Measurements from ENCODE around the gene SMAD3. TPM values are rescaled to one million over a fixed set of nuclear protein-coding genes. Genes with fewer than 3 reads are reported as not detected.
A peak's percentile ranks its signal among the peaks of the same experiment; 100 is the strongest.

The SMAD3 gene
- total RNA-seq, 2 donors from 2014 or later: 19.7 to 52.4 TPM

DNA sequence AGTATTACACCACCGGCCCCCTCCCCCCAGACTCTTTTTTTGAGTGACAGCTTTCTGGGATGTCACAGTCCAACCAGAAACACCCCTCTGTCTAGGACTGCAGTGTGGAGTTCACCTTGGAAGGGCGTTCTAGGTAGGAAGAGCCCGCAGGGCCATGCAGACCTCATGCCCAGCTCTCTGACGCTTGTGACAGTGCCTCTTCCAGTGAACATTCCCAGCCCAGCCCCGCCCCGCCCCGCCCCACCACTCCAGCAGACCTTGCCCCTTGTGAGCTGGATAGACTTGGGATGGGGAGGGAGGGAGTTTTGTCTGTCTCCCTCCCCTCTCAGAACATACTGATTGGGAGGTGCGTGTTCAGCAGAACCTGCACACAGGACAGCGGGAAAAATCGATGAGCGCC, 125.4 kb downstream of the SMAD3 start:
- WGBS, 2 donors: 86 to 93% methylated on average over 10 to 11 of the region's 11 CpGs
- H3K27ac ChIP-seq: no peak overlapping the region
- peaks cover 12% of the 10 kb centered on the region for H3K4me1 ChIP-seq
- intact Hi-C loops (cut with DNase I): no loop called here
- ATAC-seq: no peak
- H3K27me3 ChIP-seq: no peaks in the 10 kb centered on the region
- peaks cover 5 to 12% of the 10 kb centered on the region in 2 donors for H3K36me3 ChIP-seq (replicated peaks in 1 of 2; ENCODE audit: insufficient read depth in 1 of 2, low read depth in 2 of 2)
- H3K4me3 ChIP-seq: no peak overlapping the region
- no peaks in the 10 kb centered on the region for H3K9me3 ChIP-seq
- no peak for DNase-seq
- TF ChIP-seq POLR2A (IDR thresholded peaks at IDR 0.05) (no peak), CTCF (IDR thresholded peaks at IDR 0.05) (no peak)

DNA sequence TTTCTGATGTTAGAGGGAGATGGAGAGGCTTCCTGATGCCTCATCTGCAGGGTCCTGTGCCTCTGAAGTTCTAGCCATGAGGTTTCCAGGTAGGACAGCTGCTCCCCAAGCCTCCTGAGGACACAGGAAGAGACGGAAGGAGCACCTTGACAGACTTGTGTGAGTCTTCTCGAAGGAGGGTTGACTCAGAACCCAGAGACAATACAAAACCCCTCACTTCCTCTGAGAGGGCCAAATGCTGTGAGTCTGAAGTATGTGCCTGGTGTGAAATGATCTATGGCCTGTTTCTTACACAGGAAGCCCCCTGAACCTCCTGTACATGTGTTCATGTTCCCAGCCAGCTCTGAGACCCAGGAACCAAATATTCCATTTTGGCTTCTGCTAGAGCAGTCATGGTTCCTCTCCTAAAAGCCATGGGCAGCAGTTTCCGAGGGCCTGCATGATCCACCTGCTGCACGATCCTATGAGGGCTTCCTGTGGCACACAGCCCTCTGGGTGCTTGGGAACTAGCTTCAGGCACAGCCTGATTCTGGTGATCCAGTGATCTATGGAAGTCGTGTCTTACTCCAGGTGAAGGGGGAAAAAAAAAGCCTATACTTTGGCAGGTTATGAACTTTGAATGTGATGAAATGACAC, 126.9 kb downstream of the SMAD3 start:
- Histone ChIP-seq H3K9me3 (no peaks in the 10 kb centered on the region), H3K27me3 (no peaks in the 10 kb centered on the region), H3K4me1 (no peaks in the 10 kb centered on the region), H3K27ac (no peak overlapping the region), H3K36me3 (replicated peaks in 1 of 2; ENCODE audit: insufficient read depth in 1 of 2, low read depth in 2 of 2) (peaks cover 5 to 11% of the 10 kb centered on the region in 2 donors), H3K4me3 (no peak overlapping the region)
- DNase-seq (no peak), ATAC-seq (no peak)
- WGBS, 2 donors: 87 to 94% methylated on average over 4 to 5 of the region's 5 CpGs
- no peak for TF ChIP-seq POLR2A (IDR thresholded peaks at IDR 0.05)
- TF ChIP-seq CTCF (IDR thresholded peaks at IDR 0.05): no peak
- intact Hi-C loops (cut with DNase I): no loop called here

DNA sequence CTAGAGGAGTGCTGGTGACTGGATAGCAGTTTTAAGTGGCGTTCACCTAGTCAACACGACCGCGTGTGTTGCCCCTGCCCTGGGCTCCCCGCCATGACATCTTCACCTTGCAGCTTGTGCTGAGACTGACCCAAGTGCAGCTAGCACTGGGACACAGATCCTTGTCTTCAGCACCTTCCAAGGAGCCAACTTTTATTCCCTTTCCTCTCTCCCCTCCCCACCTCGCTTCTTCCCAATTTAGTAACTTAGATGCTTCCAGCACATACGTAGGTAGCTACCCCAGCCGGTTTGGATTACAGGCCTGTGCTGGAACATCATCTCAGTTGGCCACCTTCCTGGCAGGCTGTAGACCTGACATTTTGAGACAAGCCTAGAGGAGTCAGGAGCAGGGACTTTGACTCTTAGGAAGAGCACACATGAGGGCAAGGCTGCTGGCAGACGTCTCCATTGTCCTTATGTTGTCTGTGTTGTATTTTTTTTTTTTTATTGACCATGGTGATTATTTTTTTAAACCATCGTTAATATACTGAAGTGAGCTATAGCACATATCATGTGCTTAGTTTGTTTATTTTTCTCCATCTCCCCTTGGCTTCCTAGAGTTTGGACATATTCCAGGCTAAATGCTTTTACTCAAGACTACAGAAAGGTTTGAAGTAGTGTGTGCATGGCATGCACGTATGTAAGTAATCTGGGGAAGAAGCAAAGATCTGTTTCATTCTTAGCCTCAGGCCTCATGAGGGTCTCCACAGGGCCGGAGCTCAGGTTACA, 128.0 kb downstream of the SMAD3 start:
- peaks cover 2 to 7% of the 10 kb centered on the region in 2 donors for H3K36me3 ChIP-seq (replicated peaks in 1 of 2; ENCODE audit: insufficient read depth in 1 of 2, low read depth in 2 of 2)
- WGBS, 2 donors: 80 to 81% methylated on average over 12 of the region's 12 CpGs
- ATAC-seq: no peak

GRCh38 chr15:67194171-67195114, 129.0 kb downstream of the SMAD3 start:
- Histone ChIP-seq H3K4me3 (no peak overlapping the region), H3K27ac (peak overlapping the region in 1 of 4 donors; percentile 13), H3K4me1 (no peaks in the 10 kb centered on the region), H3K36me3 (replicated peaks in 1 of 2; ENCODE audit: insufficient read depth in 1 of 2, low read depth in 2 of 2) (peaks cover 0 to 3% of the 10 kb centered on the region in 2 donors), H3K9me3 (no peaks in the 10 kb centered on the region), H3K27me3 (no peaks in the 10 kb centered on the region)
- WGBS, 2 donors: 69 to 71% methylated on average over 9 of the region's 9 CpGs
- intact Hi-C loops (cut with DNase I): no loop called here
- ATAC-seq (no peak), DNase-seq (no peak)
- TF ChIP-seq POLR2A (IDR thresholded peaks at IDR 0.05): no peak
- no peak for TF ChIP-seq CTCF (IDR thresholded peaks at IDR 0.05)

More for the DNA sequence above, 128.0 kb downstream of the SMAD3 start:
- TF ChIP-seq CTCF (IDR thresholded peaks at IDR 0.05) (no peak), POLR2A (IDR thresholded peaks at IDR 0.05) (no peak)
- intact Hi-C loops (cut with DNase I): no loop called here
- H3K9me3 ChIP-seq: no peaks in the 10 kb centered on the region
- no peaks in the 10 kb centered on the region for H3K27me3 ChIP-seq
- peak overlapping the region in 1 of 4 donors; percentile 13 for H3K27ac ChIP-seq
- no peaks in the 10 kb centered on the region for H3K4me1 ChIP-seq
- no peak for DNase-seq
- no peak overlapping the region for H3K4me3 ChIP-seq

Measured in body of pancreas (tissue), 4 donors.